ENCODE data around the gene AK9. TPM values are rescaled to one million over a fixed set of nuclear protein-coding genes. Genes with fewer than 3 reads are reported as not detected.

Gene AK9
- total RNA-seq, 1 donor from 2014 or later = 11.1 TPM

DNA sequence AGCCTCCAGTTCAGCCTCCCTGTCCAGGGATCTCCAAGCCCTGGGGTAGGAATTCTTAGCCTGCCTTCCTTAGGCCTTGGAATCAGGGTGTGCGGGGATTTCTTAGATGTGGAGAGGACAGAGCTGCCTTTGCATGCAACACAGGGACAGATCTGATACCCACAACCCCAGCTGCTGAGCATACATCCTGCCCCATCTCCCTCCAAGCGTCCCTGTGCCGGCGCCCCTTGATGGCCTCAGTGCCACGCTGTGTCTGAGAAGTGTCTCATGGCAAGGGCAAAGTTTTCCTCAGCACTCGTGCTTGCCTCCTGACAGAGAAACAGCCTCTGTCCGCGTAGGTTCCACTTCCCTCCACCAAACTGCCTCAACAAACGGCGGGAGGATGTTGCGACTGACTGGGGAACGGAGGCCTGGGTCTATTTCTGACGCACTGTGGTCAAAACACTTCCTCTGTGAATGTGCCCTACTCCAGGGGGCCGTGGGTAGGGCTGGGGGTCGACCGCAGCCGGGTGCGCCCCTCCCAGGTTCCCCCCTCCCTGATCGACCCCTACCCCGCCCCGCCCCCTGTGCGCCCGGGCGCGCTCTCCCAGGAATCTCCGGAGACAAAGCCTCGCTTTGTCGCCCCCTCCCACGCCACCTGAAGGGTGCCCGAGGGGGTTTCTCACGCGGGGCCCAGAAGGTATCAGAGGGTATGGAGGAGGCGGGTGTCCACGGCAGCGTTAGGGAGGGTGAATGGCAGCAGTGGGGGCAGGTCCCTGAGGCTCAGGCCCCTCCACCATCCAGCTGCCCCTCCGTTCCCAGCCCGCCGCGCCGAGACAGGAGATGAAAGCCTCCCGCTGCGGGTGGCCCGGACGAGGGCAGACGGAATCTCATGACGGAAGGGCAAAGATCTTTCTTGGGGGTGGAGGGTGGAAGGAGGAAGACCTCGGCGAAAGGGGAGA is 236.2 kb downstream of the AK9 start:
- intact Hi-C loops (cut with DNase I) = no loop called here
- ATAC-seq (ENCODE audit: poor library complexity) (peak; percentile 18), DNase-seq (peak; percentile 54)

DNA sequence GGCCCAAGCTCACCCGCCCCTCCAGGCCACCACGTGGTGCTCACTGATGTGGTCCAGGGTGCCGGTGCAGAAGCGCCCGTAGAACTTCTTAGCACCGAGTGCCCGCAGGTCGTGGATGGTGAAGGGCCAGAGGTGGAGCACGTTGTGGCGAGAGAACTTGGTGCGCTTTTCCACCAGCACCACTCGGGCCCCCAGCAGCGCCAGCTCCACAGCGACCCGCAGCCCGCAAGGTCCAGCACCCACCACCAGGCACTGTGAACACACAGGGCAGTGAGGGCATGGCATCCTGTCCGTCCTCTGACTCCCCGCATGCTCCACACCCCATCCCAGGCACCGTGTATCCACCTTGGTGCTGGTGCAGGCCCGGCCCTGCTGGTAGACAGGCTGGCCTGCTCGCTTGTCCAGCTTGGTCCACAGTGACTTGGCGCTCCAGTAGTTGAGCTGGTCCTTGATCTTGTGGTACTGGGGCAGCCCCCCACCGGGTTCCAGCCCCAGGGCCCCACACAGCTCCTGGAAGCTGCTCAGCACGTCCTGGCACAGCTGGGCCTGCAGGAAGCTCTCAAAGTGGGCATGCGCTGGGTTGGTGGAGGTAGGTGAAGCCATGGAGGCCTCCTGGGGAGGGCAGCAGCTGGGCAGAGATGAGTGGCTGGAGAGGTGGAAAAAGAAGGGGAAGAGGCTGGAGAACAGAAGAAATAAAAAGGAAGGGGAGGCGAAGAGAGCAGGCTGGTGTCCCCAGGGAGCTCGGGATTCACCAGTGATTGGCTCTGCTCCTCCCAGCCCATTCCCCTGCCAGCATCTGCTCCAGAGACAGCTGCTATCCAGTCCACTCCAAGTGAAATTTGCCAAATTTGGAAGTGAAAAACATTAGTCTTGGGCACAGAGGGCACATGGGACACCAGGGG is 237.2 kb downstream of the AK9 start:
- intact Hi-C loops (cut with DNase I) = no loop called here
- peak; percentile 64 for DNase-seq
- ATAC-seq (ENCODE audit: poor library complexity) = no peak

DNA sequence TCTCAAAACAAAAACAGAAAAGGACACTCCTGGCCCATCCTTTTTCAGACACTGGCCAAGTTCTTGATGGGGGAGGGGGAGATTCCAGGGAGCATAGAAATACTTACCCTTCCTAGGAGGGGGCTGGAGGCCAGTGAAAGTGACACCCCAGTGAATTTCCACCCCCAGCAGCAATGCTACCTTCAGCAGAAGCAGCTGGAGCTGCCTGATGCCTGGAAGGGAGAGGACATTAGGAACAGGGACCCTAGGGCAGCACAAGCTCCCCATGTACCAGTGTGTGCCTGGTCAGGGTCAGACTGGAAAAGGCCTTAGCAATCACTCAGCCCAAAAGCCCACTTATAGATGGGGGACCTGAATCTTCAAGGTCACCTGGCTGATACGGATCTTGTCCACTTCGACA is 237.8 kb downstream of the AK9 start:
- no peak for DNase-seq
- intact Hi-C loops (cut with DNase I) = no loop called here
- no peak for ATAC-seq (ENCODE audit: poor library complexity)

DNA sequence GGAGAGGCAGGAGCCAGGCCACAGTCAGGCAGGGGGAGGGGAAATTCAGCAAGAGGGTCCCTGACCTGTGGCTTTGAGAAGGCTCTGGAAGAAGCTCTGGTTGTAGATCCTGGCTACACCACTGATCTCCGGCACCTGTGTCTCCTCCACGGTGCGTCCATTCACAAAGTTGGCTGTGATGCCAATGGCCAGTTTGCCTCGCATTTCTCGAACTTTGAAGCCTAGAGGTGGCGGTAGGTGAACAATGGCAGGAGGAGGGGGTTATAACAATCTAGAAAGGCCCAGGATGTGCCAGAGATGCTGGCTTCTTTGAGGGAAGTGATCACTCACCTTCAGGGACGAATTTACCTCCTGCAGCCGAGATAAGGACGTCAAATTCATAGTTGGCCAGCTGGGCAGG is 238.8 kb downstream of the AK9 start:
- ATAC-seq (ENCODE audit: poor library complexity) (no peak), DNase-seq (no peak)
- intact Hi-C loops (cut with DNase I) = no loop called here

DNA sequence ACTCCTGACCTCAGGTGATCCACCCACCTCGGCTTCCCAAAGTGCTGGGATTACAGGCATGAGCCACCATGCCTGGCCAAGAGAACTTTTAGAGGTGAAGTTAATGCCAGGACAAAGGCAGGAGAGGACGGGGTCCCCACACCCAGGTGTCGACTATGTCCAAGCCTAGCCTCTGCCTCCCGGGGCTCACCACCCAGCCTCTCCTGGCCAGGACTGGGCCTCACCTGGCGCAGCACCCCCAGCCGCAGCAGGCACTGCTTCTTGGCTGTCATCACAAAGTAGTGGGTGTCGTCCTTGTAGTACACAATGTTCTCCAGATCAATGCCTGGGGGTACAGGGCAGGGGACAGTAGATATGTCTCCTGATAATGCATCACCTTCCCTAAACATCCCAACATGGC is 239.6 kb downstream of the AK9 start:
- no peak for DNase-seq
- no peak for ATAC-seq (ENCODE audit: poor library complexity)
- intact Hi-C loops (cut with DNase I) = no loop called here

DNA sequence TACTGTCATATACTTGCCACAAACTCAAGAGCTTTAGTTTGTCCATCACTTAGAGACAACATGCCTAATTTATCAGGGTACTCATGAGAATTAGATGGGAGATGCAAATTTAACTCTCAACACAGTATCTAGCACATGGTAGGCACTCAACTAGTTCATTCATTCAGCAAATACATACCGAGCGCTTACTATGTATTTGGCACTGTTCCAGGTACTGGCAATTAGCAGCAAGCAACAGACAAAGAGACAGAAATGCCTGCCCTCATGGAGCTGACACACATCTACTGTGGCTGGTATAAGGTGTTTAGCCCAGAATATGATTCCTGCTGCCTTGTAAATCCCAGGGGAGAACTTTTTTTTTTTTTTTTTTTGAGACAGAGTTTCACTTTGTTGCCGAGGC is 240.2 kb downstream of the AK9 start:
- ATAC-seq (ENCODE audit: poor library complexity) (no peak), DNase-seq (no peak)
- intact Hi-C loops (cut with DNase I) = no loop called here

DNA sequence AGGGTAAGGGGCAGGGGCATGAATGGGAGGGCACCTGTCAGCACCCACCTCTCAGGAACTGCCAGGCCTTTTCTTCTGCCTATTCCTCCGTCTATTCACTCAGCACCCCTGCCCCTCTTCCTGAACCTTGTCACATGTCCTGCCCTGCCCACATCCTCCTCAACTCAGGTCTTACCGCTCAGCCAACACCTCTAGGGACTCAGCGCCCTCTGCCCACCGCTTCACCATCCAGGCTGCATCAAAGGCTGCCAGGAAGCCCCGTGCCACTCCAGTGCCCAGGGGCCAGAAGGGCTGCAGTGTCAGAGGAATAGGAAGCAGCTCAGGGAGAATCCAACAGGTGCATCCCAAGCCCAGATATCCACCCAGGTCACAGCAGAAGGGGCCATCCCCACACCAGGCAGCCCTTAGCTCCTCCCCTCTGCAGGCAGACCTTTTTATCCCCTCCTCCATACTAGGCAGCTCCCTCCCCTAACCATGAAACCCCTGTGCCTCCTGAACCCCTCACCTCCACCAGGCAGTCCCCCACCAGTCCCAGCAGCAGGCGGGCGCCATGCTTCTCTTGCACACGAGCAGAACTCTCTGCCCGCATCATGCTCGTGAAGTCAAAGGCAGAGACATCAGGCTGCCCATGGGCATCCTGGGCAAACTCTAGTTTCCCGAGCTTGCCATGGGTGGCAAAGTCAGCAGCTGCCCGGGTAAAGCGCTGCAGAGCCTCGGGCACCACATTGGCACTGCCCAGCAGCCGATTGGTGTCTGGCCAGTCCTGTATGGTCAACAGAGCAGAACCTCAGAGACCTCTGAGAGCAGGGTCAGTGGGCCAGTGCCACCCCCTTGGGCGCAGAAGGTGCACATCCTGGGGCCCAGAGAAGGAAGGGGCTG is 241.0 kb downstream of the AK9 start:
- ATAC-seq (ENCODE audit: poor library complexity) (no peak), DNase-seq (no peak)
- intact Hi-C loops (cut with DNase I) = no loop called here

DNA sequence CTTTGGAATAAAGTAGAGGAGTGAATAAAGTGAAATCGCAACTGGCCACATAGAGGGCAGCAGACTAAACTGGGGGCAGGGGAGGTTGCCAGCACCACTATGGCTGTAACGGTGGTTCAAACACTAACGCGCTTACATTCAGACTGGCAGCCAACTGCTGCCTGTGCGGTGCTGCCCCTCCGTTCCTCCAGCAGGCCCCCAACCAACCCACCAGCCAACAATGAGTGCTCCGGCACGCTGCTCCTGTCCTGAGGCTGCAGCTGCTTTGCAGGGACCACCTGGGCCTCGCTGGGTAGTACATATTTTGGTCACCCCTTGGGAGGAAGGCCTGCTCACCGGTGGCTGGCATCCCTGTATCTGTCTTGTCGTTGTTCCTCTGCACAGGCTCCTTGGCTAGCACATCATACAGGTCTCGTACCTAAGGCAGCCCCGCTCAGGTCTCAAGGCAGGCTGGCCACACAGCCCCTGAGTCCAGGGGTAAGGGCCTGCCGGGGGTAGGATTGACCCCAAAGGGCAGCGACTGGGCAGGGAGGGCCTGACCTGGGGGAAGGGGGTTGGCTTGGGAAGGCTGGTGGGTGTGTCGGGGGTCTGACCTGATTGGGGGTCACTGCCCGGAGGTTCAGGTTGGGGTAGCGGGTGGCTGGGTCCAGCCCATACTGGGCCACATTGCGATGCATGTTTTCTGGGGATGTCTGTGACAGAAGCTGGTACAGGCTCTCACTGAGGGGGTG is 241.8 kb downstream of the AK9 start:
- ATAC-seq (ENCODE audit: poor library complexity) = no peak

DNA sequence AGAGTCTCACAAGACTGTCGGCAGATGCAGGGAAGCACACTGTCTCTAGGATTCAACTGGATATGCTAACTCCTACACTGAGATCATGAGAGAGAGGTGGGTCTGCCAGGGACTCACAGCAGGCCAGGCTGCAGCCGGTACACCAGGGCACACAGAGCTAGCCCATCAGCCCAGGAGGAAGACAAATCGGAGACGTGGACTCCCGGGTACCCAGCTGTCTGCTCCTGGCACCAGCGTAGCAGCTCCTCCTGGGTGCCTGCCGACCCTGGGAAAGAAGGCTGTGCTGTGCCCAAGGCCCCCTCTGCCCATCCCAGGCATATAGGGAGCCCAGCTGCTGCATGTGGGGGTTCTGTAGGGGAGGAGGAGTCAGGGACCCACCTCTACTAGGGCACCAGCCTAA is 242.4 kb downstream of the AK9 start:
- no peak for ATAC-seq (ENCODE audit: poor library complexity)
- DNase-seq = no peak
- intact Hi-C loops (cut with DNase I) = no loop called here

More for the DNA sequence above, 241.8 kb downstream of the AK9 start:
- DNase-seq = no peak
- intact Hi-C loops (cut with DNase I) = no loop called here

DNA sequence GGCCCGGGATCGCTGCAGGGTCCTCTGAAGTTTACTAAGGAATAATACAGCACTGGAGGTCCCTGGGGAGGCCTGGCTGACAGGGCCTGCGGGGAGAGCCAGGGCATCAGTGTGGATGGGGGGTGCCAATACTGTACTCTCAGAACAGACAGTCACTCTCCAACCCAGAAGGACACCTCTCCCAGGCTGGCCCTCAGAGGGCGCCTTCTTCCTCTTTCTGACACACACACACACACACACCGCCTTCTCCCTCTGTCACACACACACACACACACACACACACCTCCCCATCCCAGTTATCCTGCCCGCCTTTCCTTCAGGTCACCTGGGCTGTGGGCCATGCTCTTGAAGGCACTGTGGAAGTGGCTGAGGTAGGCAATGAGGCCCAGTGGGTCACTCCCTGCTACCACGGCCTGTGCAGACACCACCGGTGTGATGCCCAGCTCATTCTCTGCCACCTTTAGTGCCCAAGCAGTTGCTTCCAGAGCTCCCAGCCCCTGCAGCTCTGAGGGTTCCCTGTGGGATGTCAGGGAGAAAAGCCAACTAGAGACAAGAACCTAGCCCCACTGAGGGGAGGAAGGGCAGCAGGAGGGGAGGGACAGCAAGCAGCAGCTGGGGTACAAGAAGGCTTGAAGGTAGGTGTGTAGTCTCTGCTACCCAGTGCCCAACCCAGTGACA is 243.0 kb downstream of the AK9 start:
- no peak for ATAC-seq (ENCODE audit: poor library complexity)
- intact Hi-C loops (cut with DNase I) = no loop called here

DNA sequence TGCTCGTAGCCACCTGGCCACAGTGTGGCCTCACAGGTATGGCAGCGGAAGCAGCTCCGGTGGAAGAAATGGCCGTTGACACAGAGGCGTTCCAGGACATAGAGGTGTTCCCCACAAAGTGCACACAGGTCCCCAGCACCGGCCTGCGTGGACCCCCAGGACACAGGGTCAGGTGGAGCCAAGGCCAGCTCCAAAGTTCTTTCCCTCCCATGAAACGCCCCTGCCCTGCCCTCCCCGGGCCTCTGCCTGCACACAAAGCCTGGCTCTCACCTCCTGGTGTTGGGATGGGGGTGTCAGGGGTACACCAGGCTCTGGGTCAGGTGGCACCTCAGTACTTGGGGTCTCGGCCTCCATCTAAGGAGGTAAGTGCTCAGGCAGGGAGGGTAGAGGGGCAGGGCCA is 243.9 kb downstream of the AK9 start:
- intact Hi-C loops (cut with DNase I) = no loop called here
- DNase-seq (no peak), ATAC-seq (ENCODE audit: poor library complexity) (no peak)

More for the DNA sequence above, 243.0 kb downstream of the AK9 start:
- no peak for DNase-seq

DNA sequence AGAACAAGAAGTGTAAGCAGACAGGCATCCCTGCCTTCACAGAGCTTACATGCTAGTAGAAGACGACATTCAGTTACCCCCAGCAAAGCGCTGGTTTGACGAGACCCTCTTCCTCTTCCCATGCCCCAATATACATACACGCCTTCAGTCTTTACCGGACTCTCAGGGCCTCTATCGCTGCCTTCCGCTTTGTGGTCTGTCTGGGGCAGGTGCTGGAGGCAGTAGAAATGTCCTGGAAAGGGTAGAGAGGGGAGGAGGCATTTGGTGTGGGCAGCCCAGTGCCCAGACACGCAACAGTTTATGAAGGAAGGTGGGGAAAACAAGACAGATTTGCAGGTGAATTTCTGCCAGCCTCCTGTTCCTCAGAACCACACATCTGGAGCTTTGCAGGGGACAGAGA is 244.5 kb downstream of the AK9 start:
- intact Hi-C loops (cut with DNase I) = no loop called here
- no peak for ATAC-seq (ENCODE audit: poor library complexity)
- no peak for DNase-seq

DNA sequence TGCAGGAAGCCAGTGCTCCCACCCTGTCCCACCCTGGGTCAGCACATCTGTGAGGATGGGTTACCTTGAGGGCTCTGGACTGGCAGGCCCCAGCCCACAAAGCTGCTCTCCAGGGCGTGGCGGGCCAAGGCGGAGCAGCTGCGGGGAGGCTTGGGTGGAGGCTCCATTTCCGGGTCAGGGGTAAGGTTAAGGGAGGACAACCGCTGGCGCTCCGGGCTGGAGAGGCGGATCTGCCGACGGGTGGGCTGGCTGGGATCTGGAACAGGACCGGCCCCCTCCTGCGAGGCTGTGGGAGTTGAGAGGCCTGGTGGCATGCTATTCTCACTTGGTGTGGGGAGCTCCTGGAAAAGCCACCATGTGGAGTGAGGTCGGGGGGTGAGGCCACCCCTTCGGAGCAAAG is 244.9 kb downstream of the AK9 start:
- ATAC-seq (ENCODE audit: poor library complexity) (no peak), DNase-seq (no peak)
- intact Hi-C loops (cut with DNase I) = no loop called here

DNA sequence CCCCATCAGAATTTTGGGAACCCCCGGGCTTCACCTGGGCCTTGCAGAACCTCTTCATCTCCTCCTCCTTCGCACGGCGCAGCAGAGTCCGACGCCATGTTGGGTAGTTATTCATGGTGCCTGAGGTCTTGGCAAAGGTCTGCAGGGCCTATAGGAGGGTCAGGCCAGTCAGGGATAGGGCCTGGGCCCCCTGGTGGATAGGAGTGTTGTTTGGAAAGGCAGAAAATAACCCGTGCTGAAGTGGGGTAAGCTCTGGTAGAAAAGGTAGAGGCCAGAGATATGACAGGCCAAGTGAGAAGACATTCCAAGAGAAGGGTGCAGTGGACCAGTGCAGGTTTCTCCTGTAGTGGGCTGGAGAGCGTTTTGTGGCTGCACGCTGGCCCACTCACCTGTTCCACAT is 245.6 kb downstream of the AK9 start:
- ATAC-seq (ENCODE audit: poor library complexity) (no peak), DNase-seq (no peak)
- intact Hi-C loops (cut with DNase I) = no loop called here

DNA sequence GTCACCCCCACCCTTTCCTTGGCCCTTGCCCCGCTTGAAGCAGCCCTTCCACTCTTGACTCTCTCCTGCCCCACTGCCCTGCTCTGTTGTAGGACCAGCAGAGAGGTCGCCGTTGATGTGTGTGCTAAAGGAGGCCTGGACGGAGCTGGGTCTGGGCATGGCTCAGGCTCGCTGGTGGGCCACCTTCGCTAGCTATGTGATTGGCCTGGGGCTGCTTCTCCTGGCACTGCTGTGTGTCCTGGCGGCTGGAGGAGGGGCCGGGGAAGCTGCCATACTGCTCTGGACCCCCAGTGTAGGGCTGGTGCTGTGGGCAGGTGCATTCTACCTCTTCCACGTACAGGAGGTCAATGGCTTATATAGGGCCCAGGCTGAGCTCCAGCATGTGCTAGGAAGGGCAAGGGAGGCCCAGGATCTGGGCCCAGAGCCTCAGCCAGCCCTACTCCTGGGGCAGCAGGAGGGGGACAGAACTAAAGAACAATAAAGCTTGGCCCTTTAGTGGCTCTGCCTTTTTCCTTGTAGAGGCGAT is 247.5 kb downstream of the AK9 start:
- ATAC-seq (ENCODE audit: poor library complexity) = no peak
- DNase-seq = no peak
- intact Hi-C loops (cut with DNase I) = no loop called here

Measured in Right ventricle myocardium superior (tissue), 1 donor.